Stimulated activated CD4-positive, alpha-beta T cell treated with anti-CD3 and anti-CD28 coated beads, Interleukin-12 subunit alpha, Interleukin-12 subunit beta, amount 100 ng/mL, for 4 hours (primary cell): Measurements from ENCODE around the gene TIMP4.

Source experiments
- DNase-seq: peaks from one replicate; pipeline ENCODE4 v3.0.0-alpha.2; 2020

Gene TIMP4

GRCh38 chr3:12185172-12185710 lies 26.5 kb upstream of the TIMP4 start:
- no peak for DNase-seq

GRCh38 chr3:12184541-12184940 lies 25.8 kb upstream of the TIMP4 start:
- no peak for DNase-seq

- DNase-seq: no peak
Observed at GRCh38 chr3:12182687-12183441, 24.2 kb upstream of the TIMP4 start.

- DNase-seq: no peak
Observed at GRCh38 chr3:12181806-12182205, 23.1 kb upstream of the TIMP4 start.

GRCh38 chr3:12181301-12181700 lies 22.6 kb upstream of the TIMP4 start:
- no peak for DNase-seq

- no peak for DNase-seq
Observed at GRCh38 chr3:12180631-12181030, 21.9 kb upstream of the TIMP4 start.

- DNase-seq: no peak
Observed at GRCh38 chr3:12180218-12180617, 21.5 kb upstream of the TIMP4 start.

- DNase-seq: no peak
Observed at GRCh38 chr3:12179441-12179840, 20.7 kb upstream of the TIMP4 start.

GRCh38 chr3:12178091-12178820 lies 19.5 kb upstream of the TIMP4 start:
- no peak for DNase-seq

- DNase-seq: no peak
Observed at GRCh38 chr3:12177126-12177525, 18.4 kb upstream of the TIMP4 start.

- peak; percentile 25 for DNase-seq
Observed at GRCh38 chr3:12175844-12176453, 17.2 kb upstream of the TIMP4 start.

- no peak for DNase-seq
Observed at GRCh38 chr3:12175137-12175593, 16.5 kb upstream of the TIMP4 start.

- no peak for DNase-seq
Observed at GRCh38 chr3:12170207-12170606, 11.5 kb upstream of the TIMP4 start.

- DNase-seq: no peak
Observed at GRCh38 chr3:12165909-12166308, 7.2 kb upstream of the TIMP4 start.

- DNase-seq: no peak
Observed at GRCh38 chr3:12159227-12159601, 502 bp upstream of the TIMP4 start.

- DNase-seq: no peak
Observed at GRCh38 chr3:12157026-12157425, 1.7 kb downstream of the TIMP4 start.

GRCh38 chr3:12155828-12156227 lies 2.9 kb downstream of the TIMP4 start:
- no peak for DNase-seq

- DNase-seq: no peak
Observed at GRCh38 chr3:12155264-12155663, 3.4 kb downstream of the TIMP4 start.

GRCh38 chr3:12154151-12154550 lies 4.6 kb downstream of the TIMP4 start:
- no peak for DNase-seq

GRCh38 chr3:12150112-12150511 lies 8.6 kb downstream of the TIMP4 start:
- DNase-seq: no peak

- no peak for DNase-seq
Observed at GRCh38 chr3:12149029-12149428, 9.7 kb downstream of the TIMP4 start.

GRCh38 chr3:12148183-12148940 lies 10.3 kb downstream of the TIMP4 start:
- DNase-seq: no peak
